ENCODE results near the gene DRICH1. TPM values are rescaled to one million over a fixed set of nuclear protein-coding genes. Genes with fewer than 3 reads are reported as not detected.

The DRICH1 gene
- total and polyA plus RNA-seq, 2 of the 13 experiments (the other 11 are each of a cell fraction or from before 2014, with no cell fraction given) = 0.22 to 0.66 TPM

DNA sequence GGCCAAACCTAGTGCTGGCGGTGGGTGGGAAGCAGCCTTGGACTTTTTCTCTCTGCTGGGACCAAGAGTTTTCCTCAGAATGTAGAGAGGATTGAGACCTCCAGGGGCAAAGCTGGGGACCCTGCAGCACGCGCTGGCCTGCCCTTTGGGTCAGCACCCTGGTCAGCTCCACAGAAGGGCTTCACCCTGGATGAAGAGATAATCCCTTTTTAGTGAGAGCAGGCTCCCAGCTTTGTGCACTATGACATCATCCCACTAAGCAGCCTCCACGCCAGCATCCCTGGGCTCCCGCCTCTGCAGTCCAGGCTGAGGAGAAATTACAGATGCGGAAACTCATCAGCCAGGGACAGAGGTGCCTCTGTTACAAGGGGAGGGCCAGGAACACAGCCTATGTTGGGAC, 23.5 kb downstream of the DRICH1 start (continued):
- TF ChIP-seq ZNF761 (CRISPR knock-in tag; conservative IDR thresholded peaks at IDR 0.05) (no peak), NFE2 (CRISPR knock-in tag; IDR thresholded peaks at IDR 0.05) (no peak), ETV5 (CRISPR knock-in tag; IDR thresholded peaks at IDR 0.05; ENCODE audit: borderline replicate concordance) (no peak), ZBTB21 (CRISPR knock-in tag; IDR thresholded peaks at IDR 0.05) (peak; percentile 72), ZNF432 (CRISPR knock-in tag; IDR thresholded peaks at IDR 0.05; ENCODE audit: borderline replicate concordance) (no peak), HOXA7 (CRISPR knock-in tag; IDR thresholded peaks at IDR 0.05) (no peak), HNF4G (IDR thresholded peaks at IDR 0.05; ENCODE audit: borderline replicate concordance, low read depth, low read length) (no peak), HNF4G (CRISPR knock-in tag; IDR thresholded peaks at IDR 0.05; ENCODE audit: borderline replicate concordance, low read depth) (no peak), ZNF207 (IDR thresholded peaks at IDR 0.05; ENCODE audit: borderline replicate concordance) (no peak), ZFP37 (CRISPR knock-in tag; IDR thresholded peaks at IDR 0.05; ENCODE audit: borderline replicate concordance) (no peak), RBM39 (IDR thresholded peaks at IDR 0.05; ENCODE audit: low read depth, low read length, poor library complexity, severe bottlenecking) (no peak), THAP11 (CRISPR knock-in tag; IDR thresholded peaks at IDR 0.05) (no peak)
- TF ChIP-seq, protein P1, sequence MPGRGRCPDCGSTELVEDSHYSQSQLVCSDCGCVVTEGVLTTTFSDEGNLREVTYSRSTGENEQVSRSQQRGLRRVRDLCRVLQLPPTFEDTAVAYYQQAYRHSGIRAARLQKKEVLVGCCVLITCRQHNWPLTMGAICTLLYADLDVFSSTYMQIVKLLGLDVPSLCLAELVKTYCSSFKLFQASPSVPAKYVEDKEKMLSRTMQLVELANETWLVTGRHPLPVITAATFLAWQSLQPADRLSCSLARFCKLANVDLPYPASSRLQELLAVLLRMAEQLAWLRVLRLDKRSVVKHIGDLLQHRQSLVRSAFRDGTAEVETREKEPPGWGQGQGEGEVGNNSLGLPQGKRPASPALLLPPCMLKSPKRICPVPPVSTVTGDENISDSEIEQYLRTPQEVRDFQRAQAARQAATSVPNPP (CRISPR knock-in tag; IDR thresholded peaks at IDR 0.05) = no peak
- TF ChIP-seq, protein P2, sequence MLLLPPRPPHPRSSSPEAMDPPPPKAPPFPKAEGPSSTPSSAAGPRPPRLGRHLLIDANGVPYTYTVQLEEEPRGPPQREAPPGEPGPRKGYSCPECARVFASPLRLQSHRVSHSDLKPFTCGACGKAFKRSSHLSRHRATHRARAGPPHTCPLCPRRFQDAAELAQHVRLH (CRISPR knock-in tag; IDR thresholded peaks at IDR 0.05; ENCODE audit: borderline replicate concordance, low read depth) = no peak
- TF ChIP-seq, protein P3, sequence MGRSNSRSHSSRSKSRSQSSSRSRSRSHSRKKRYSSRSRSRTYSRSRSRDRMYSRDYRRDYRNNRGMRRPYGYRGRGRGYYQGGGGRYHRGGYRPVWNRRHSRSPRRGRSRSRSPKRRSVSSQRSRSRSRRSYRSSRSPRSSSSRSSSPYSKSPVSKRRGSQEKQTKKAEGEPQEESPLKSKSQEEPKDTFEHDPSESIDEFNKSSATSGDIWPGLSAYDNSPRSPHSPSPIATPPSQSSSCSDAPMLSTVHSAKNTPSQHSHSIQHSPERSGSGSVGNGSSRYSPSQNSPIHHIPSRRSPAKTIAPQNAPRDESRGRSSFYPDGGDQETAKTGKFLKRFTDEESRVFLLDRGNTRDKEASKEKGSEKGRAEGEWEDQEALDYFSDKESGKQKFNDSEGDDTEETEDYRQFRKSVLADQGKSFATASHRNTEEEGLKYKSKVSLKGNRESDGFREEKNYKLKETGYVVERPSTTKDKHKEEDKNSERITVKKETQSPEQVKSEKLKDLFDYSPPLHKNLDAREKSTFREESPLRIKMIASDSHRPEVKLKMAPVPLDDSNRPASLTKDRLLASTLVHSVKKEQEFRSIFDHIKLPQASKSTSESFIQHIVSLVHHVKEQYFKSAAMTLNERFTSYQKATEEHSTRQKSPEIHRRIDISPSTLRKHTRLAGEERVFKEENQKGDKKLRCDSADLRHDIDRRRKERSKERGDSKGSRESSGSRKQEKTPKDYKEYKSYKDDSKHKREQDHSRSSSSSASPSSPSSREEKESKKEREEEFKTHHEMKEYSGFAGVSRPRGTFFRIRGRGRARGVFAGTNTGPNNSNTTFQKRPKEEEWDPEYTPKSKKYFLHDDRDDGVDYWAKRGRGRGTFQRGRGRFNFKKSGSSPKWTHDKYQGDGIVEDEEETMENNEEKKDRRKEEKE (IDR thresholded peaks at IDR 0.05) = no peak
- TF ChIP-seq, protein P4, sequence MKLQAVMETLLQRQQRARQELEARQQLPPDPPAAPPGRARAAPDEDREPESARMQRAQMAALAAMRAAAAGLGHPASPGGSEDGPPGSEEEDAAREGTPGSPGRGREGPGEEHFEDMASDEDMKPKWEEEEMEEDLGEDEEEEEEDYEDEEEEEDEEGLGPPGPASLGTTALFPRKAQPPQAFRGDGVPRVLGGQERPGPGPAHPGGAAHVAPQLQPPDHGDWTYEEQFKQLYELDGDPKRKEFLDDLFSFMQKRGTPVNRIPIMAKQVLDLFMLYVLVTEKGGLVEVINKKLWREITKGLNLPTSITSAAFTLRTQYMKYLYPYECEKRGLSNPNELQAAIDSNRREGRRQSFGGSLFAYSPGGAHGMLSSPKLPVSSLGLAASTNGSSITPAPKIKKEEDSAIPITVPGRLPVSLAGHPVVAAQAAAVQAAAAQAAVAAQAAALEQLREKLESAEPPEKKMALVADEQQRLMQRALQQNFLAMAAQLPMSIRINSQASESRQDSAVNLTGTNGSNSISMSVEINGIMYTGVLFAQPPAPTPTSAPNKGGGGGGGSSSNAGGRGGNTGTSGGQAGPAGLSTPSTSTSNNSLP (IDR thresholded peaks at IDR 0.05; ENCODE audit: low read depth, low read length) = no peak
- TF ChIP-seq, protein P5, sequence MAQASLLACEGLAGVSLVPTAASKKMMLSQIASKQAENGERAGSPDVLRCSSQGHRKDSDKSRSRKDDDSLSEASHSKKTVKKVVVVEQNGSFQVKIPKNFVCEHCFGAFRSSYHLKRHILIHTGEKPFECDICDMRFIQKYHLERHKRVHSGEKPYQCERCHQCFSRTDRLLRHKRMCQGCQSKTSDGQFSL (CRISPR knock-in tag; IDR thresholded peaks at IDR 0.05) = no peak
- TF ChIP-seq, protein P6, sequence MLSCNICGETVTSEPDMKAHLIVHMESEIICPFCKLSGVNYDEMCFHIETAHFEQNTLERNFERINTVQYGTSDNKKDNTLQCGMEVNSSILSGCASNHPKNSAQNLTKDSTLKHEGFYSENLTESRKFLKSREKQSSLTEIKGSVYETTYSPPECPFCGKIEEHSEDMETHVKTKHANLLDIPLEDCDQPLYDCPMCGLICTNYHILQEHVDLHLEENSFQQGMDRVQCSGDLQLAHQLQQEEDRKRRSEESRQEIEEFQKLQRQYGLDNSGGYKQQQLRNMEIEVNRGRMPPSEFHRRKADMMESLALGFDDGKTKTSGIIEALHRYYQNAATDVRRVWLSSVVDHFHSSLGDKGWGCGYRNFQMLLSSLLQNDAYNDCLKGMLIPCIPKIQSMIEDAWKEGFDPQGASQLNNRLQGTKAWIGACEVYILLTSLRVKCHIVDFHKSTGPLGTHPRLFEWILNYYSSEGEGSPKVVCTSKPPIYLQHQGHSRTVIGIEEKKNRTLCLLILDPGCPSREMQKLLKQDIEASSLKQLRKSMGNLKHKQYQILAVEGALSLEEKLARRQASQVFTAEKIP (CRISPR knock-in tag; IDR thresholded peaks at IDR 0.05; ENCODE audit: borderline replicate concordance) = no peak
- TF ChIP-seq, protein P7, sequence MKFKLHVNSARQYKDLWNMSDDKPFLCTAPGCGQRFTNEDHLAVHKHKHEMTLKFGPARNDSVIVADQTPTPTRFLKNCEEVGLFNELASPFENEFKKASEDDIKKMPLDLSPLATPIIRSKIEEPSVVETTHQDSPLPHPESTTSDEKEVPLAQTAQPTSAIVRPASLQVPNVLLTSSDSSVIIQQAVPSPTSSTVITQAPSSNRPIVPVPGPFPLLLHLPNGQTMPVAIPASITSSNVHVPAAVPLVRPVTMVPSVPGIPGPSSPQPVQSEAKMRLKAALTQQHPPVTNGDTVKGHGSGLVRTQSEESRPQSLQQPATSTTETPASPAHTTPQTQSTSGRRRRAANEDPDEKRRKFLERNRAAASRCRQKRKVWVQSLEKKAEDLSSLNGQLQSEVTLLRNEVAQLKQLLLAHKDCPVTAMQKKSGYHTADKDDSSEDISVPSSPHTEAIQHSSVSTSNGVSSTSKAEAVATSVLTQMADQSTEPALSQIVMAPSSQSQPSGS (CRISPR knock-in tag; IDR thresholded peaks at IDR 0.05) = peak; percentile 53; the same call in 1 of the 2 replicates
- TF ChIP-seq, protein P8, sequence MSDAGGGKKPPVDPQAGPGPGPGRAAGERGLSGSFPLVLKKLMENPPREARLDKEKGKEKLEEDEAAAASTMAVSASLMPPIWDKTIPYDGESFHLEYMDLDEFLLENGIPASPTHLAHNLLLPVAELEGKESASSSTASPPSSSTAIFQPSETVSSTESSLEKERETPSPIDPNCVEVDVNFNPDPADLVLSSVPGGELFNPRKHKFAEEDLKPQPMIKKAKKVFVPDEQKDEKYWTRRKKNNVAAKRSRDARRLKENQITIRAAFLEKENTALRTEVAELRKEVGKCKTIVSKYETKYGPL (CRISPR knock-in tag; IDR thresholded peaks at IDR 0.05) = no peak
